GM23338 (cell line): ENCODE measurements around the gene MYT1. TPM values are rescaled to one million over a fixed set of nuclear protein-coding genes. Genes with fewer than 3 reads are reported as not detected.
"Not testable (repeated sequence)": the region's sequence is repeated elsewhere in the genome, so short reads cannot be mapped to it uniquely, and the experiment has no call there.

Experiments used
- ATAC-seq: fragments of 200-7000 bp; cut with Tn5 transposase; 3 replicates; pipeline ENCODE4 v1.9.1; 2020
- DNase-seq: peaks from one replicate; pipeline ENCODE4 v3.0.0-alpha.2; 2015; ENCODE audit warnings: low spot score
- H2AFZ ChIP-seq: fragments of 200-600 bp; sonication (generic); 2 replicates; pipeline ENCODE4 v1.8.0; 2016; ENCODE audit warnings: antibody characterized with exemption, mild to moderate bottlenecking, moderate library complexity
- H3F3A ChIP-seq: fragments of 200-600 bp; sonication (generic); replicated peaks from 2 replicates; pipeline ENCODE4 v1.8.0; 2017; ENCODE audit warnings: antibody characterized with exemption, mixed run types, low read depth
- H3K27ac ChIP-seq: fragments of 200-600 bp; sonication (generic); 2 replicates; pipeline ENCODE4 v1.6.1; 2016; ENCODE audit warnings: low read depth
- H3K27me3 ChIP-seq: fragments of 200-600 bp; sonication (generic); 2 replicates; pipeline ENCODE4 v1.8.0; 2016; ENCODE audit warnings: mild to moderate bottlenecking, mixed run types, moderate library complexity; ENCODE audit not compliant: insufficient read depth
- H3K36me3 ChIP-seq: fragments of 200-600 bp; sonication (generic); 2 replicates; pipeline ENCODE4 v1.8.0; 2016; ENCODE audit warnings: mild to moderate bottlenecking; ENCODE audit not compliant: insufficient read depth
- H3K4me1 ChIP-seq: fragments of 200-600 bp; sonication (generic); 2 replicates; pipeline ENCODE4 v1.8.0; 2016; ENCODE audit warnings: mild to moderate bottlenecking, moderate library complexity; ENCODE audit not compliant: insufficient read depth
- H3K4me2 ChIP-seq: fragments of 200-600 bp; sonication (generic); 2 replicates; pipeline ENCODE4 v1.7.1; 2017; ENCODE audit warnings: mixed run types
- H3K4me3 ChIP-seq: fragments of 200-600 bp; sonication (generic); 2 replicates; pipeline ENCODE4 v1.6.1; 2016; ENCODE audit warnings: mixed run types
- H3K79me2 ChIP-seq: fragments of 200-600 bp; sonication (generic); replicated peaks from 2 replicates; pipeline ENCODE4 v1.8.0; 2017; ENCODE audit warnings: mild to moderate bottlenecking; ENCODE audit not compliant: insufficient read depth
- H3K9me2 ChIP-seq: fragments of 200-600 bp; sonication (generic); 2 replicates; pipeline ENCODE4 v1.8.0; 2017; ENCODE audit not compliant: insufficient read depth
- H4K20me1 ChIP-seq: fragments of 200-600 bp; sonication (generic); replicated peaks from 2 replicates; pipeline ENCODE4 v1.8.0; 2017; ENCODE audit warnings: mild to moderate bottlenecking; ENCODE audit not compliant: insufficient read depth
- H3K27ac Mint-ChIP-seq: 2 replicates; pipeline ENCODE4 v1.8.0; 2020; ENCODE audit warnings: inconsistent platforms, mild to moderate bottlenecking, moderate library complexity, mixed read lengths
- H3K27me3 Mint-ChIP-seq: 3 replicates; pipeline ENCODE4 v1.8.0; 2022; ENCODE audit warnings: low read depth, mild to moderate bottlenecking, moderate library complexity, mixed read lengths, inconsistent platforms; ENCODE audit not compliant: insufficient read depth, poor library complexity
- H3K36me3 Mint-ChIP-seq: 3 replicates; pipeline ENCODE4 v1.8.0; 2021; ENCODE audit warnings: low read depth, mild to moderate bottlenecking, inconsistent platforms, moderate library complexity, mixed read lengths
- H3K4me1 Mint-ChIP-seq: 3 replicates; pipeline ENCODE4 v1.8.0; 2020; ENCODE audit warnings: mild to moderate bottlenecking, inconsistent platforms, mixed read lengths
- H3K4me3 Mint-ChIP-seq: 3 replicates; pipeline ENCODE4 v1.8.0; 2021; ENCODE audit warnings: moderate library complexity, mild to moderate bottlenecking, inconsistent platforms, mixed read lengths
- H3K9me3 Mint-ChIP-seq: 3 replicates; pipeline ENCODE4 v1.8.0; 2020; ENCODE audit warnings: moderate library complexity, mild to moderate bottlenecking, inconsistent platforms, mixed read lengths
- CTCF ChIP-seq, 2 experiments: fragments of 200-600 bp in 1 of 2; sonication (generic) in 1 of 2; conservative IDR thresholded peaks; 2 replicates each; pipeline versions ENCODE4 v1.5.1 to v1.6.1; 2016 to 2017; ENCODE audit warnings: antibody characterized with exemption in 2 of 2, low read depth in 2 of 2, mild to moderate bottlenecking in 2 of 2, moderate library complexity in 1 of 2
- EZH2phosphoT487 ChIP-seq: fragments of 200-600 bp; sonication (generic); IDR thresholded peaks from one replicate; pipeline ENCODE4 v1.8.1; 2018; ENCODE audit warnings: antibody characterized with exemption; ENCODE audit not compliant: unreplicated experiment
- JUNB ChIP-seq: IDR thresholded peaks from one replicate; pipeline ENCODE4 v1.6.1; 2016; ENCODE audit warnings: antibody characterized with exemption; ENCODE audit not compliant: unreplicated experiment
- POLR2AphosphoS5 ChIP-seq: IDR thresholded peaks from 2 replicates; pipeline ENCODE4 v1.6.1; 2016; ENCODE audit warnings: antibody characterized with exemption, low read depth
- STAT1 ChIP-seq: IDR thresholded peaks from one replicate; pipeline ENCODE4 v1.6.1; 2016; ENCODE audit warnings: antibody characterized with exemption; ENCODE audit not compliant: unreplicated experiment
- ZNF331 ChIP-seq: fragments of 250-450 bp; sonication (Bioruptor Pico); IDR thresholded peaks from 2 replicates; pipeline ENCODE4 v1.5.0; 2020; ENCODE audit warnings: low read depth, mild to moderate bottlenecking, moderate library complexity
- ZNF462 ChIP-seq: fragments of 250-450 bp; sonication (Bioruptor Pico); IDR thresholded peaks from 2 replicates; pipeline ENCODE4 v1.5.0; 2020; ENCODE audit warnings: mild to moderate bottlenecking, moderate library complexity
- polyA plus RNA-seq: library from polyadenylated mRNA; unstranded; fragments of >200 nt; fragmentation: Nextera tagmentation; extraction: Ambion mirVana; gene quantifications from 2 replicates; pipeline ENCODE4 v1.2.1, GENCODE V29; 2016
- total RNA-seq: library from RNA; depleted of rRNA; stranded (reverse); fragments of >200 nt; shearing (Covaris generic); gene quantifications from 2 replicates; pipeline ENCODE4 v1.2.3, GENCODE V29; 2014
- TF ChIP-seq, protein P1 (sequence below): IDR thresholded peaks from 2 replicates; pipeline ENCODE4 v1.6.1; 2016; ENCODE audit warnings: antibody characterized with exemption
- TF ChIP-seq, protein P2 (sequence below): IDR thresholded peaks from one replicate; pipeline ENCODE4 v1.6.1; 2018; ENCODE audit warnings: antibody characterized with exemption; ENCODE audit not compliant: unreplicated experiment

MYT1 gene
- total and polyA plus RNA-seq, 2 experiments from 2014 or later, result 0.83 to 1.6 TPM

DNA sequence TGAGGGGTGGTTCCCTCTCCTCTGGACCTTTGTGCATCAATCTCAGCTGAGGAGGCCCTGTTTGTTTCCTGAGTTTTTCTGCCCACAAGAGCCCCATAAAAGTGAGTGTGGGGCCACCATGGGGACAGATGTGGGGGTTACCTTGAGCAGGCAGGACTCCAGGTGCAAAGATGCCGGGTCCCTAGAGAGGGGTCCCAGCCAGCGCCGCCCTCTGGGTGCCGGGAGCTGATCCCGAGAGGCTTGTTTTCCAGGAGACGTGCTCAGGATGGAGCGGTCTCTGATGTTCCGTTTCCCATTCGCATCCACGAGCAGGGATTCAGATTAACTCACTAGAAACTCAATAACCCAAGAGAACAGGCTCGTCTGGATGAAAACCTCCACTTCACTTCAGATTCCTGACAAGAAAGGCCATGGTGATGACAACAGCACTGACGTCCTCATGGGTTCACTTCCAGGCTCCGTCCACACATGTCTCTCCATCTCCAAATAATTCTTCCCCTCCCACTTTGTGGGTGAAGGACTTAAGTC, 21.9 kb downstream of the MYT1 start:
- Histone ChIP-seq H3K9me2 (peaks cover 5% of the 10 kb centered on the region; the same call in 1 of the 2 replicates), H3K4me3 (no peak overlapping the region), H3K4me1 (peaks cover 31% of the 10 kb centered on the region), H3K36me3 (no peaks in the 10 kb centered on the region), H3K4me2 (no peak overlapping the region), H2AFZ (no peak overlapping the region), H3F3A (peaks cover 21% of the 10 kb centered on the region), H3K79me2 (no peaks in the 10 kb centered on the region), H3K27ac (no peak overlapping the region), H3K27me3 (no peaks in the 10 kb centered on the region), H4K20me1 (no peaks in the 10 kb centered on the region)
- peaks cover 30% of the 10 kb centered on the region for H3K4me1 Mint-ChIP-seq
- peaks cover 9% of the 10 kb centered on the region for H3K36me3 Mint-ChIP-seq
- DNase-seq (no peak), ATAC-seq (no peak)
- no peak for TF ChIP-seq JUNB
- TF ChIP-seq ZNF462 (CRISPR knock-in tag), result no peak
- TF ChIP-seq STAT1, result no peak
- TF ChIP-seq, protein P1, sequence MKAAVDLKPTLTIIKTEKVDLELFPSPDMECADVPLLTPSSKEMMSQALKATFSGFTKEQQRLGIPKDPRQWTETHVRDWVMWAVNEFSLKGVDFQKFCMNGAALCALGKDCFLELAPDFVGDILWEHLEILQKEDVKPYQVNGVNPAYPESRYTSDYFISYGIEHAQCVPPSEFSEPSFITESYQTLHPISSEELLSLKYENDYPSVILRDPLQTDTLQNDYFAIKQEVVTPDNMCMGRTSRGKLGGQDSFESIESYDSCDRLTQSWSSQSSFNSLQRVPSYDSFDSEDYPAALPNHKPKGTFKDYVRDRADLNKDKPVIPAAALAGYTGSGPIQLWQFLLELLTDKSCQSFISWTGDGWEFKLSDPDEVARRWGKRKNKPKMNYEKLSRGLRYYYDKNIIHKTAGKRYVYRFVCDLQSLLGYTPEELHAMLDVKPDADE, result no peak
- no peak for TF ChIP-seq CTCF (conservative IDR thresholded peaks at IDR 0.05; ENCODE audit: low read depth in 2 of 2)
- TF ChIP-seq EZH2phosphoT487, result no peak
- TF ChIP-seq ZNF331 (CRISPR knock-in tag), result no peak
- TF ChIP-seq POLR2AphosphoS5, result no peak
- TF ChIP-seq, protein P2, sequence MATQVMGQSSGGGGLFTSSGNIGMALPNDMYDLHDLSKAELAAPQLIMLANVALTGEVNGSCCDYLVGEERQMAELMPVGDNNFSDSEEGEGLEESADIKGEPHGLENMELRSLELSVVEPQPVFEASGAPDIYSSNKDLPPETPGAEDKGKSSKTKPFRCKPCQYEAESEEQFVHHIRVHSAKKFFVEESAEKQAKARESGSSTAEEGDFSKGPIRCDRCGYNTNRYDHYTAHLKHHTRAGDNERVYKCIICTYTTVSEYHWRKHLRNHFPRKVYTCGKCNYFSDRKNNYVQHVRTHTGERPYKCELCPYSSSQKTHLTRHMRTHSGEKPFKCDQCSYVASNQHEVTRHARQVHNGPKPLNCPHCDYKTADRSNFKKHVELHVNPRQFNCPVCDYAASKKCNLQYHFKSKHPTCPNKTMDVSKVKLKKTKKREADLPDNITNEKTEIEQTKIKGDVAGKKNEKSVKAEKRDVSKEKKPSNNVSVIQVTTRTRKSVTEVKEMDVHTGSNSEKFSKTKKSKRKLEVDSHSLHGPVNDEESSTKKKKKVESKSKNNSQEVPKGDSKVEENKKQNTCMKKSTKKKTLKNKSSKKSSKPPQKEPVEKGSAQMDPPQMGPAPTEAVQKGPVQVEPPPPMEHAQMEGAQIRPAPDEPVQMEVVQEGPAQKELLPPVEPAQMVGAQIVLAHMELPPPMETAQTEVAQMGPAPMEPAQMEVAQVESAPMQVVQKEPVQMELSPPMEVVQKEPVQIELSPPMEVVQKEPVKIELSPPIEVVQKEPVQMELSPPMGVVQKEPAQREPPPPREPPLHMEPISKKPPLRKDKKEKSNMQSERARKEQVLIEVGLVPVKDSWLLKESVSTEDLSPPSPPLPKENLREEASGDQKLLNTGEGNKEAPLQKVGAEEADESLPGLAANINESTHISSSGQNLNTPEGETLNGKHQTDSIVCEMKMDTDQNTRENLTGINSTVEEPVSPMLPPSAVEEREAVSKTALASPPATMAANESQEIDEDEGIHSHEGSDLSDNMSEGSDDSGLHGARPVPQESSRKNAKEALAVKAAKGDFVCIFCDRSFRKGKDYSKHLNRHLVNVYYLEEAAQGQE, result no peak
- no peak overlapping the region for H3K4me3 Mint-ChIP-seq
- peaks cover 18% of the 10 kb centered on the region for H3K27me3 Mint-ChIP-seq
- H3K27ac Mint-ChIP-seq, result no peak overlapping the region
- peaks cover 30% of the 10 kb centered on the region for H3K9me3 Mint-ChIP-seq

DNA sequence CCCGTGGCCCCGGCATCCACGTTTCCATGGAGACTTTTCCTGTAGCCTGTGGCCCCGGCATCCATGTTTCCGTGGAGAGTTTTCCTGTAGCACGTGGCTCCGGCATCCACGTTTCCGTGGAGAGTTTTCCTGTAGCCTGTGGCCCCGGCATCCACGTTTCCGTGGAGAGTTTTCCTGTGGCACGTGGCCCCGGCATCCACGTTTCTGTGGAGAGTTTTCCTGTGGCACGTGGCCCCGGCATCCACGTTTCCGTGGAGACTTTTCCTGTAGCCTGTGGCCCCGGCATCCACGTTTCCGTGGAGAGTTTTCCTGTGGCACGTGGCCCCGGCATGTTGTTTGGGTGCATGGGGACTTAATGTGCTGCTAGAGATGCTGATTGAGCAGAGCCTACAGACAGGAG, 23.0 kb downstream of the MYT1 start:
- not testable (repeated sequence) for H3K4me2 ChIP-seq, H3K27me3 ChIP-seq, H3K27ac ChIP-seq, H3K79me2 ChIP-seq, H3K36me3 ChIP-seq, H2AFZ ChIP-seq, H4K20me1 ChIP-seq, ATAC-seq, H3K4me3 ChIP-seq, H3K9me2 ChIP-seq, H3K36me3 Mint-ChIP-seq, H3K4me3 Mint-ChIP-seq, H3K27ac Mint-ChIP-seq, DNase-seq
- peaks cover 30% of the 10 kb centered on the region for H3K9me3 Mint-ChIP-seq
- Histone ChIP-seq H3K4me1 (peaks cover 39% of the 10 kb centered on the region), H3F3A (peaks cover 21% of the 10 kb centered on the region)
- peaks cover 24% of the 10 kb centered on the region for H3K27me3 Mint-ChIP-seq
- H3K4me1 Mint-ChIP-seq, result peaks cover 35% of the 10 kb centered on the region
